Colon (tissue), 2 donors: ENCODE measurements around the gene PALLD.

Experiments
- FAIRE-seq: peaks from 2 replicates; lab custom pipeline; 2012; peaks lifted over from hg19 to GRCh38; lab: Jason Lieb, UNC
- donor health status: control.
- donor health status: control.

Gene PALLD

GRCh38 chr4:168831919-168832762, 335.3 kb downstream of the PALLD start:
- FAIRE-seq: no peak

GRCh38 chr4:168832763-168833575, 336.1 kb downstream of the PALLD start:
- FAIRE-seq: no peak

- no peak for FAIRE-seq
Observed at GRCh38 chr4:168833881-168834280, 337.0 kb downstream of the PALLD start.

GRCh38 chr4:168835880-168836454, 339.1 kb downstream of the PALLD start:
- FAIRE-seq: no peak

GRCh38 chr4:168836490-168836889, 339.6 kb downstream of the PALLD start:
- FAIRE-seq: no peak

GRCh38 chr4:168837922-168838321, 341.1 kb downstream of the PALLD start:
- FAIRE-seq: no peak

GRCh38 chr4:168839758-168840391, 343.0 kb downstream of the PALLD start:
- FAIRE-seq: no peak

- no peak for FAIRE-seq
Observed at GRCh38 chr4:168840392-168840763, 343.5 kb downstream of the PALLD start.

GRCh38 chr4:168841000-168841671, 344.3 kb downstream of the PALLD start:
- no peak for FAIRE-seq

- FAIRE-seq: no peak
Observed at GRCh38 chr4:168841672-168842019, 344.8 kb downstream of the PALLD start.

- no peak for FAIRE-seq
Observed at GRCh38 chr4:168842186-168842585, 345.3 kb downstream of the PALLD start.

- no peak for FAIRE-seq
Observed at GRCh38 chr4:168843635-168844034, 346.8 kb downstream of the PALLD start.

GRCh38 chr4:168844353-168845049, 347.6 kb downstream of the PALLD start:
- no peak for FAIRE-seq

GRCh38 chr4:168845897-168846296, 349.0 kb downstream of the PALLD start:
- FAIRE-seq: no peak

GRCh38 chr4:168846414-168846813, 349.6 kb downstream of the PALLD start:
- no peak for FAIRE-seq

GRCh38 chr4:168847771-168848502, 351.1 kb downstream of the PALLD start:
- FAIRE-seq: no peak

GRCh38 chr4:168849030-168849675, 352.3 kb downstream of the PALLD start:
- no peak for FAIRE-seq

- no peak for FAIRE-seq
Observed at GRCh38 chr4:168849997-168850396, 353.1 kb downstream of the PALLD start.

- no peak for FAIRE-seq
Observed at GRCh38 chr4:168852387-168852786, 355.5 kb downstream of the PALLD start.
